ENCODE results near the gene RAB24.

The RAB24 gene

GRCh38 chr5:177295924-177296323 is 7.6 kb downstream of the RAB24 start:
- no peak for TF ChIP-seq EGR1 (IDR thresholded peaks at IDR 0.05)
- no peak for TF ChIP-seq TAF1 (IDR thresholded peaks at IDR 0.05; ENCODE audit: low read depth)
- no peak for TF ChIP-seq MAX (IDR thresholded peaks at IDR 0.05)

GRCh38 chr5:177294632-177295031 is 8.9 kb downstream of the RAB24 start:
- no peak for TF ChIP-seq YY1 (IDR thresholded peaks at IDR 0.05; ENCODE audit: low read depth)
- no peak for TF ChIP-seq EGR1 (IDR thresholded peaks at IDR 0.05)
- no peak for TF ChIP-seq FOXM1 (IDR thresholded peaks at IDR 0.05; ENCODE audit: borderline replicate concordance, low read depth)
- no peak for TF ChIP-seq USF1 (IDR thresholded peaks at IDR 0.05)
- no peak for TF ChIP-seq ZBTB7A (IDR thresholded peaks at IDR 0.05; ENCODE audit: low read depth)
- no peak for TF ChIP-seq MAX (IDR thresholded peaks at IDR 0.05)
- no peak for TF ChIP-seq TEAD4 (IDR thresholded peaks at IDR 0.05)
- TF ChIP-seq CREB1 (IDR thresholded peaks at IDR 0.05; ENCODE audit: low read depth): no peak
- TF ChIP-seq TAF1 (IDR thresholded peaks at IDR 0.05; ENCODE audit: low read depth): no peak
- no peak for TF ChIP-seq EP300 (IDR thresholded peaks at IDR 0.05; ENCODE audit: borderline replicate concordance)
- no peak for TF ChIP-seq NFIC (IDR thresholded peaks at IDR 0.05)
- no peak for TF ChIP-seq REST (IDR thresholded peaks at IDR 0.05; ENCODE audit: low read depth)
- TF ChIP-seq CEBPB (IDR thresholded peaks at IDR 0.05): no peak
- no peak for TF ChIP-seq RAD21 (IDR thresholded peaks at IDR 0.05; ENCODE audit: low read depth)

GRCh38 chr5:177293819-177294581 is 9.5 kb downstream of the RAB24 start:
- TF ChIP-seq RAD21 (IDR thresholded peaks at IDR 0.05; ENCODE audit: low read depth) (no peak), CREB1 (IDR thresholded peaks at IDR 0.05; ENCODE audit: low read depth) (no peak), FOXM1 (IDR thresholded peaks at IDR 0.05; ENCODE audit: borderline replicate concordance, low read depth) (no peak), EP300 (IDR thresholded peaks at IDR 0.05; ENCODE audit: borderline replicate concordance) (no peak), REST (IDR thresholded peaks at IDR 0.05; ENCODE audit: low read depth) (no peak), EGR1 (IDR thresholded peaks at IDR 0.05) (no peak), TEAD4 (IDR thresholded peaks at IDR 0.05) (no peak), YY1 (IDR thresholded peaks at IDR 0.05; ENCODE audit: low read depth) (no peak)

GRCh38 chr5:177291735-177292134 is 11.8 kb downstream of the RAB24 start:
- TF ChIP-seq TAF1 (IDR thresholded peaks at IDR 0.05; ENCODE audit: low read depth) (no peak), YY1 (IDR thresholded peaks at IDR 0.05; ENCODE audit: low read depth) (no peak), FOXM1 (IDR thresholded peaks at IDR 0.05; ENCODE audit: borderline replicate concordance, low read depth) (no peak), USF1 (IDR thresholded peaks at IDR 0.05) (no peak), EGR1 (IDR thresholded peaks at IDR 0.05) (no peak), CEBPB (IDR thresholded peaks at IDR 0.05) (no peak), REST (IDR thresholded peaks at IDR 0.05; ENCODE audit: low read depth) (no peak), CREB1 (IDR thresholded peaks at IDR 0.05; ENCODE audit: low read depth) (no peak), TCF12 (IDR thresholded peaks at IDR 0.05; ENCODE audit: low read depth) (no peak), ZBTB7A (IDR thresholded peaks at IDR 0.05; ENCODE audit: low read depth) (no peak), EP300 (IDR thresholded peaks at IDR 0.05; ENCODE audit: borderline replicate concordance) (no peak), RAD21 (IDR thresholded peaks at IDR 0.05; ENCODE audit: low read depth) (no peak), MAX (IDR thresholded peaks at IDR 0.05) (no peak)
